T-helper 2 cell treated with Interferon-gamma antibody and Interleukin-4, amounts not matched to agents 100 ng/mL and 5 ng/mL, for 36 hours (primary cell): ENCODE measurements around the gene BMP2K. TPM values are rescaled to one million over a fixed set of nuclear protein-coding genes. Genes with fewer than 3 reads are reported as not detected.
"Not testable (repeated sequence)": the region's sequence is repeated elsewhere in the genome, so short reads cannot be mapped to it uniquely, and the experiment has no call there.

ENCODE experiments used
- intact Hi-C: fragments of 100-400 bp; cut with micrococcal nuclease; formaldehyde crosslinking; loops from one replicate; pipeline ENCODE4 v1.15.1; 2023
- total RNA-seq: library from RNA; stranded (reverse); gene quantifications from 2 replicates; pipeline ENCODE4 v1.2.3, GENCODE V29; 2022

Gene BMP2K
- total RNA-seq, 1 donor from 2014 or later = 17.6 TPM

DNA sequence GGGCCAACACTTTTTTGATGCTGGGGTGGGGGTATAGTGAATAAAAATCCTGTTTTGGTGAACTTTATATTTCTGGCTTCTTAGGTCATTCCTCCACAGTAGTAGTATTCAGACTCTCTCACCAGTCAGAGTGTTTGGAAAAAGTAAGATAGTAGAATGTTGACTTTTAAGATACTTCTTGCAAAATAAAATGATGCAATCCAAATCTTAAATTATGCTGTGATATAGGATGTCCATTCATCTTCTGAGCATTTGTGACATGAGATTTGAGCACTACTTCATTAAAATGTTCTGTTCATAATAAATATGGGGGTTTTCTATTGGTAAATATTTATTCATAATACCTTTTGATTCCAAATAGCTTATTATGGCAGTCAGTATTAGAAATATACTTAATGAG lies 70.1 kb downstream of the BMP2K start:
- intact Hi-C loops = no loop called here

DNA sequence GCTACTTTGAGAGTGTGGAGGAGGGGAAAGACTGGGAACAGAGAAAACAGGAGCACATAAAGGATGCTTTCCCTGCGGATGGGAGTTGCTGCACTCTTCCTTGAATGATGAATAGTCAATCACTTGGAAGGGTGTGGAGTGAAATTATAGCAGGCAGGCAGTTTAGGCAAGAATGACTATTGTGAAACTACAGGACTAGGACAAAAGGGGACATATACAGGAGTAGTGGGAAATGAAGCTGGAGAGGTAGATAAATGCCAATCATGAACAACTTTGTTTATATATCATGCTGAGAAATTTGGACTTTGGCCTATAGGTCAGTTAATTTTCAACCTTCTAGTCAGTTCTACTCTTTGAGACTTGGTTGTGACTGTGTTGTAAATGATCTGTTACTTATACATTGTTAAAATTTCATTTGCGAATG lies 86.2 kb downstream of the BMP2K start:
- intact Hi-C loops = loop anchor here (5.0 to 10.0 kb wide), 2 partner anchors 270 to 808 kb away; partner anchors contain the start of gene FRAS1

DNA sequence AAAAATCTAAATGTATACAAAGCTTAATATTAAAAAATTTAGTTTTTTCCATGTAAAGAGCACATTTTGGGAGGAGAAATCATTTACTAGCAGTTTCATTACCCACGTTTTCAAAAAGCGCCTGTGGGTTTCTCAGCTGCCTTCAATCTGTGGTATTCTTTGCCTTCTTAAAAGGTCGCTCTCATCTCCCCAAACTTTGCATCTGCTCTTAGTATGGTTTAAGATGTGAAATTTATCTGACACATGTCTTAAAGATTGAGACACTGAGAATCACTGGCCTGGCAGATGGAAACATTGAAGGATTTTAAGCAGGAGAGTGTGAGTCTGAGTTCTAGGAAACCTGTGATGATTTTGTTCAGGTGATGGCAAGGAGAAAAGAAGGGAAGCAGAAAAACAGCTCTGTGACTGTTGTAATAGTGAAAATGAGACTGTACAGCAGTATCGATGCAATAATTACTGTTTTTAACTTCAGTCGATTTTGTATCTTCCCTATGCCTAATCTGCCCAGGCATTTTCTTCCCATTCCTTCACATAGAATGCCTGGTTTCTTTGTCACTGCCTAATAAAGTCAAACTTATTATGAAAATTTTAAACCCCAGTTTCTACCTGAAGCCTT lies 87.2 kb downstream of the BMP2K start:
- intact Hi-C loops = loop anchor here (5.0 to 10.0 kb wide), 2 partner anchors 271 to 809 kb away; partner anchors contain the start of gene FRAS1

DNA sequence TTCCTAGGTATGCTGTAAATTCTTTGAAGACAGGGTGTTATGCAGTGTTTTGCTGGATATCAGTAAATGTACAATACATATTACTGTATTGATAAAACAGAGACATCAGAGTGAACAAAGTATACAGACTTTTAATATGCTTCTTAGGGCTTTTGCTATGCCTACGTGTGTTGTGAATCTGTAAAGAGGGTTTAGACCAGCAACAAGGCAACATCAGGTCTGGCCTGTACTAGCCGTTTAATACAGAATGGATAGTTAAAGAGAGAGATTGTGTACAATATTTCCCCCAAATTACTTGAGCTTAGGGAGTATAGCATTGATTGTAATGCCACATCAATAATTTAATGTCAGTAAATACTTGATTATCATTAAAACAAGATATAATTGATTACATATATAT lies 87.8 kb downstream of the BMP2K start:
- intact Hi-C loops = loop anchor here (1.0 to 10.0 kb wide), 5 partner anchors 87 to 905 kb away; partner anchors contain the start of genes BMP2K and FRAS1

DNA sequence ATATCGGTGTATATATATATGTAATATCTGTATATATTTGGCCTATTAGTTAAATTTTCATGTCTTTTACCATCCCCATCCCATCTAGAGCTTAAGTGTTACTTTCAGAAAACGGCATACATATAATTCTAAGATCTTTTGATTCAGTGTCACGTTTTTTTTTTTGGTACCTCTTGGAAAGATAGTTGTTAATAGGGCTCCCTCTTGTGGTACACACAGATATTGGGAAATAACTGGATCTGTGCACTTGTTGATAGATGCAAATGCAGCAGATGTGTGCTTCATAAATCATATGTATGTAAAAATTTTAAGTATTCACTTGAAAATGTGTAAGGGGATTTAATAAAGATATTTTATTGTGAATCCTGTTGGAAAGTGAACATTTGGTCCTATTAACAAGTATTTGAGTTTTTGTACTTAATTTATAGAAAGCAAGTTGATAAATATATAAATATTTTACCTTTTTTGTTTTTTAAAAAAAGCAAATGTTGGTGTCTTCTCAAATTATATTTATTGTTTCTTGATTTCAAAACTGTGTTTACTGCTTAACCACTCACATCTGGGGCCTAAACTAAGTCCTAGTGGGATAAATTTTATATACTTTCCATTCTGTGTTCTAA lies 88.4 kb downstream of the BMP2K start:
- intact Hi-C loops = loop anchor here (1.0 to 10.0 kb wide), 5 partner anchors 88 to 905 kb away; partner anchors contain the start of genes BMP2K and FRAS1

DNA sequence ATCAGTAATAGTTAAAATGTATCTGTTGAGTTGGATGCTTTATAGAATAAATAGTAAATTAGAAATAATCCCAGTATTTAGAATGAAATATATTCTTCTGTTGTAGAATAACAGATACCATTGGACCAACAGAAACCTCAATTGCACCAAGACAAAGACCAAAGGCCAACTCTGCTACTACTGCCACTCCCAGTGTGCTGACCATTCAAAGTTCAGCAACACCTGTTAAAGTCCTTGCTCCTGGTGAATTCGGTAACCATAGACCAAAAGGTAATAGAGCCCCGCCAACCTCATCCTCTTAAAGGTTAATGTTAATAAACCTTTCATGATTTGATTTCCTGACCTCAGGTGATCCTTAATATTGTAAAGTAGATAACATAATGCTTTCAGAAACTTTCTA lies 89.3 kb downstream of the BMP2K start:
- intact Hi-C loops = loop anchor here (2.0 to 10.0 kb wide), 2 partner anchors 89 to 811 kb away; partner anchors contain the start of genes BMP2K and FRAS1

DNA sequence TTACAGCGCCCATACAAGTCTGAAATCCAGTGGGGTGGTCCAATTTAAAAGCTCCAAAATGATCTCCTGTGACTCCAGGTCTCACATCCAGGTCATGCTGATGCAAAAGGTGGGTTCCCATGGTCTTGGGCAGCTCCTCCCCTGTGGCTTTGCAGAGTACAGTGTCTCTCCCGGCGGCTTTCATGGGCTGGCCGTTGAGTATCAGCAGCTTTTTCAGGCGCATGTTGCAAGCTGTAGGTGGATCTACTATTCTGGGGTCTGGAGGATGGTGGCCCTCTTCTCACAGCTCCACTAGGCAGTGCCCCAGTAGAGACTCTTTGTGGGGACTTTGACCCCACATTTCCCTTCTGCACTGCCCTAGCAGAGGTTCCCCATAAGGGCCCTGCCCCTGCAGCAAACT lies 92.6 kb downstream of the BMP2K start:
- intact Hi-C loops = loop anchor here (10.0 kb wide), 1 partner anchor 814 kb away; the partner anchor contains the start of gene FRAS1

DNA sequence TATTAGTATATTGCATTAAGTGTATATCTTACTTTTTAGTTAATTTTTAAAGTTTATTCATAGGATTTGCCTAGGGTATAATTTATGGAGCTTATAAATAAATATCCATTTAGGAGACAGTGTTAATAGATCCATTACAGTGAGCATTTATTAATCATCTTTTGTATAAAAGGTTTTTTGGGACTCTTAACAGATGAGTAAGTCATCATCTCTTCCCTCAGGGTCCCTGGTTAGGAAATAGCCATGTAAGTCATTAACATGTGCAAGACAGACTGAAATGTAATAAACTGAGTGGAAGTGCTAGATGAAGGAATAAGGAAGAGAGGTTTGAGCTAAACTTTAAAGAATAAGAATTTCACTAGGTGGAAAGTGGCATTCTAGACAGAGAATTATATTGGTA lies 93.9 kb downstream of the BMP2K start:
- intact Hi-C loops = no loop called here

DNA sequence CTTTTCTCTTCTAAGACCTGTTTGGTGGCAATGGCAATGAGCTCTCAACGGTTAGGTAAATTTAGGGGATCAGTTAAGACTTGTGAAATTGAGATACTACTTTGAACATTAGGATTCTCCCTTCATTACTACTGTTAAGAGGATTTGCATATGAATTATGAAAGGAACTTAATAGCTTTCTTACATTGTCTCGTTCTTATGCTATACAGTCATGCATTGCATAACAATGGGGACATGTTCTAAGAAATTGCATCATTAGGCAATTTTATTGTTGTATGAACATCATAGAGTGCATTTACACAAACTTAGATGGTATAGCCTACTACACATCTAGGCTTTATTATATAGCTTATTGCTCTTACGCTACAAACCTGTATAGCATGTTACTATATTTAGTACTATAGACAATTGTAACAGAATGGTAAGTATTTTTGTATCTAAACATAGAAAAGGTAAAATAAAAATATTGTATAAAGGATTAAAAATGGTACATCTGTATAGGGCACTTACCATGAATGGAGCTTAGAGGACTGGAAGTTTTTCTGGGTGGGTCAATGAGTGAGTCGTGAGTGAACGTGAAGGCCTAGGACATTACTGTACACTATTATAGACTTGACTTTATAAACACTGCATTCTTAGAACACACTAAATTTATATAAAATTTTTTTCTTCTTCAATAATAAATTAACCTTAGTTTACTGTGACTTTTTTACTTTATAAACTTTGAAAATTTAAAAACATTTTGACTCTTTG lies 100.6 kb downstream of the BMP2K start:
- intact Hi-C loops = no loop called here

DNA sequence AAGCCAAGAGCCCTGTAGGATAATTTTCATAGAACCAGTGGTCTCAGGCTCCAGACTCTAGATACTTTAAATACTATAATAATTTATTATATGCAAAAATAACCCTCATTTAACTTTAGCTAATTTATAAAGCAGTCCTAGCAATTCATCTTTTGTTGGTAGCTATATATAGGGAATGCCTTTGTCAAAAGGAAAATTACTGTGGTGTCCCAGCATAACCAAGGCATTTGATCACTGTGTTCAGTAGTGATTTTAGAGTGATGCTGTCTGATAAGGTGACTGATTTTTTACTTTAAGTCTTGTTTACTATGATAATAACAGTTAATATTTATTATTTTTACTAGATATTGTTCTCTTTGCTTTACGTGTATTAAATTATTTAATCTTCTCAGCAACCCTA lies 101.9 kb downstream of the BMP2K start:
- intact Hi-C loops = no loop called here

DNA sequence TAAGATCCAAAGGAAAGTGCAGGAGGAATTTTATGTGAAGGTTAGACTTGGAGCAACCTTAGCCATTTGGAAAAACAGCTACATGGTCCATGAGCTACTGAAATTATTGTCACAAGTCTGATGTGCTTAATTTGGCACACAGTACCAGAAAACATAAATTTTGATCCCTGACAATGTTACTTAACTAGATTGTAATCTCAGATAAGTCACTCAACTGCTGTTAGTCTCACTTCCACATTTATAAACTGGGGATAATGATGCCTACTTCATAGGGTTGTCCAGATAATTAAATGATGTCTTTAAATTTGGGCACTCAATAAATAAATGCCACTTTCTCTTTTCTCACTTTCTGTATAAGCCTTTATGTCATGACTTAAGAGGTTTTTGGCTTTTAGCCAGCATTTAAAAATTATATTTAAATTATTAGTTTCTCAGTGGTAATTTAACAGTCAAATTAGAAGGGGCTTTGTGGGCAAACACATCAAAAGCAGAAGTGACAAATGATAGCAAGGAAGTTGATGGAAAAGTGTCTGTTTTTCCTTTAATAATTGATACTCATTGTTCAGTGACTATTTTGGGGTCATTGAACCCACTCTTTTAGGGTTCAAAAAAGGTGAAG lies 104.8 kb downstream of the BMP2K start:
- intact Hi-C loops = no loop called here

DNA sequence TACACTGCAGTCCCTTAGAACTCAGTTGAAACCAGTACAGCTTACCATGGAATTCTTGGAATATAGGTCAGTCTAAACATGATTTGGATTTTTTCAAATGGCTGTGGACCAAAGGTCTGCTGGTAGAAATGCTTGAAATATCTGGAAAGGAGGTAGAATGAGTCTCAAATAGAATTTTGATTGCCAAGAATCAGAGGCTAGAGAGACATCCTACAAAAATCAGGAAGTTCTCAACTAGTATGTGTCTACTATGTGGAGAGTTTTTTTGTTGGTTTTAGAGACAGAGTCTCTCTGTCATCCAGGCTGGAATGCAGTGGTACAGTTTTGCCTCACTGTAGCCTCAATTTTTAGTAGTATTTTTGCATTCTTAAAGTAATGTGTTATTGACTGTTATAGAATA lies 109.4 kb downstream of the BMP2K start:
- intact Hi-C loops = no loop called here

DNA sequence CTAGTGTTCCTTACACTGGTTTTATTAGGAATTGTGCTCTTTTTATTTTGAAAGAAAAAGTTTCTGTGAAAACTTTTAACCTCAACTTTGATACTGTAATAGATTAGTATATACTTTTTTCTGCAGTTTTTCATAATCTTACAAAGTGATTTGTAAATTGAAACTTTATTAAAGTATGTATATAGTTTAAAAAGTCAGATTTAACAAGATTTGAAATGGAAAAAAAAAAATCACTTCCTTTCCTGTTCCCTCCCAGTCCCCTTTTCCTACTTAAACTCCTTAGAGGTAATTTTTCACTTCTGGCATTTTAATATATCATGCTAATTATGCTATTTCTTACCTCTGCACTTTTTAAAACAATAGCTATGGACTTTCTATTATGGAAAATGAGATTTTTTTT lies 113.8 kb downstream of the BMP2K start:
- intact Hi-C loops = no loop called here

DNA sequence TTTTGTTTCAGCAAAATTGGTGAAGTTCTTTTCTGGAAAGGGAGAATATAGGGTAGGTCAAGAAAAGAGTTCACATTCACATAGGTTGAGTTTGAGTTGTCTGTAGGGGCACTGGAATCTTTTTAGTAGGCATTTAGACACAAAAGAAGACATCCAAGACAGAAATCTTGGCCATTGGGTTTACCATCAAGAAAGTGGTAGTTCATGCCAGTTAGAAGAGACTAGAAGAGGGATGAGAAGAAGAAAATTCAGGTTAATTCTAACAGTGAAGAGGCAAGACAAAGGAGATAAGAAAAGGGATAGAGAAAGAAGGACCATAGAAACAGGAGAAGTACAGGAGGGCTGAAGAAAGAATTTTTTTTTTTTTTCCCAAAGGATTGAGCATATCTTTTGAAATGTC lies 123.2 kb downstream of the BMP2K start:
- intact Hi-C loops = no loop called here

DNA sequence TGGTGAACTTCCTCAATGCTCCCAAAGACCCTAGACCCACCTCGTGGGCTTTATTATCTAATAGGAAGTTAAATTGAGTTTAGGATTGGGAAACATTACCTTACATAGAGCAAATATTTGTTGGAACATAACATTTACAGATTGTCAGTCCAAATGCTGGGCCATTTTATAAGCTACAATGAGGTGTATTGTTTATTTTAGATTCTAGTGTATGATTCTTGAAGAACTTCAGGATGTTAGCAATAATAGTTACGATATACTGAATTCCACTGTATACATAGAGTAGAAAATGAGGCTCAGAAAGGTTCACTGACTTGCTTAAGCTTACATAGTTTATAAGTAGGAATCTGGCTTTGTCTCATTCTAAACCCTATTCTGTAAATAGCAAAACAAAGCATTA lies 125.7 kb downstream of the BMP2K start:
- intact Hi-C loops = no loop called here

DNA sequence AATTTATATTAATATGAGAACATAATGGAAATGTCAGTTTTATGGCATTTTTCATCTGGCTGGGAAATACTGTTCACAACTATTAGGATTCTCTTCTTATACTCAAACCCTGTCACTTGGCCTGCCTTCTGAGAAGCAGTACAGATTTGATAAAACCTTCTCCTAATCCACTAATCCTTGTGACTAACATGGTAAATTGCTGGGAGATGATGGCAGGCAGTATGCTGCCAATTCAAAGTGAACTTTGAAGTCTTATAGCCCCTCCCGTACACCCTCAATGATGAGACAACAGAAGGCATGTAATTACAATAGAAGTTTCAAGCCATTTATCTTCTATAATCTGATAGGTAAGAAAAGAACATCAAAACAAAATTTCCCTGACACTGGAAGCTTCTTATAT lies 126.1 kb downstream of the BMP2K start:
- intact Hi-C loops = no loop called here

DNA sequence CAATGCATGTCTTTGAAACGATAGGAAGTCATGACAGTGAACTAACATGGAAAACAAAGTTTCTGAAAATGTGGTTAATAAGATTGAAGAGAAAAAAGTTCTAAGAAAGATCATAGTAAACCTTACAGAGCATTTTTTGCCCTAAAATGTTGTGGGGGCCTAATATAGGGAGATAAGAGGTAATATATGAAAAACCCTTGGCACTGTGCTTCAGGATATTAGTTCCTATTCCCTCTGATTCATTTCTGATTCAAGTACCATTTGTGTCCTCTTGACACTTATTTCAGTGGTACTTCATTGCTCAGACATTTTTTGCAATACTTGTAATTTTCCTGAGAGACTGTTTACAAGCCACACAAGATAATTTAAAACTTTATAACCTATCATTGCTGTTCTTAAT lies 128.0 kb downstream of the BMP2K start:
- intact Hi-C loops = no loop called here

DNA sequence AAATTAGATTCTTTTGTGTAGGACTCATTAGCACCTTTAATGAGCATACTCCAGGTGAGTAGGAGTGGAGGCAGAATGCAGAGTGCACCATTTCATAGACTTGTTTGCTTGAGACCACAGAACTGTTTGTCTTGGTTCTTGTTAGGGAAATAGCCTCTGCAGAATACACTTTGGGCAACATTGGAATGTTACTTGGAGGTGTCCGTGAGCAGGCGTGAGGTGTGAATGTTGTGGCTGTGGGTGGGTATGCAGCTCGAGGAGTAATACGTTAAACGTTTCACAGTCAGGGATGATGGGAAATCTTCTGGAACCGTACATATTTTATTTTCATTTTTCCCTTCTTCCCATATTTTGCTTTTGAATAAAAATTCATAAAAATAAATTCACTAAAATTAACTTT lies 131.5 kb downstream of the BMP2K start:
- intact Hi-C loops = no loop called here

DNA sequence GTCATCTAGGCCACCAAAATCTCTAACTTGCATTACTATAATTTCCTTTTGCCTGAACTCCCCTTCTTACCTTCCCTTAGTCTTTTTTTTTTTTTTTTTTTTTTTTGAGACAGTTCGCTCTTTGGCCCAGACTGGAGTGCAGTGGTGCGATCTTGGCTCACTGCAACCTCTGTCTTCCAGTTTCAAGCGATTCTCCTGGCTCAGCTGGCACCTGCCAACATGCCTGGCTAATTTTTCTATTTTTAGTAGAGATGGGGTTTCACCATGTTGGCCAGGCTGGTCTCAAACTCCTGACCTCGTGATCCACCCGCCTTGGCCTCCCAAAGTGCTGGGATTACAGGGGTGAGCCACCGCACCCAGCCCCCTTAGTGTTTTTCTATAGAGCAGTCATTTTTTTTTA lies 132.8 kb downstream of the BMP2K start:
- intact Hi-C loops = not testable (repeated sequence)

DNA sequence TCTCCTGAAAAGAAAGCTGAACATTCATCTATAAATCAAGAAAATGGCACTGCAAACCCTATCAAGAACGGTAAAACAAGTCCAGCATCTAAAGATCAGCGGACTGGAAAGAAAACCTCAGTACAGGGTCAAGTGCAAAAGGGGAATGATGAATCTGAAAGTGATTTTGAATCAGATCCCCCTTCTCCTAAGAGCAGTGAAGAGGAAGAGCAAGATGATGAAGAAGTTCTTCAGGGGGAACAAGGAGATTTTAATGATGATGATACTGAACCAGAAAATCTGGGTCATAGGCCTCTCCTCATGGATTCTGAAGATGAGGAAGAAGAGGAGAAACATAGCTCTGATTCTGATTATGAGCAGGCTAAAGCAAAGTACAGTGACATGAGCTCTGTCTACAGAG lies 134.5 kb downstream of the BMP2K start:
- intact Hi-C loops = no loop called here

DNA sequence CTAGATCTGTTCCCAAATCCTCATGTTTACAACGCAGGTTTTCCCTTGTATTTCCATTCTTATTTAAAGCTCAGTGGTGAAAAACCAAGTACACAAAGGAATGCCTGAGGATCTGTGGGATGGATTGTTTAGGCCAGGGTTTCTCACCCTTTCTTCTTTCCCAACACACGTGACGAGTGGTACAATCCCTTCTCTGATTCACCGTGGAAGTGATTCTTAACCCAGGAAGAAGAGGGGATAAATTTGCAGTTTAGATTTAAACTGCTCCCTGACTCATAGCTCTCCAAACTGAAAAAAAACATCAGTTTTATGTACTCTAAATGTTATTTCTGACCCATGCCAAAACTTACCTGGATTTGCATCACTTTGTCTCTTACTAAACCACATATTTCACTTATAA lies 146.1 kb downstream of the BMP2K start:
- intact Hi-C loops = no loop called here
